ENCODE results near the gene B9D1.

B9D1 gene

DNA sequence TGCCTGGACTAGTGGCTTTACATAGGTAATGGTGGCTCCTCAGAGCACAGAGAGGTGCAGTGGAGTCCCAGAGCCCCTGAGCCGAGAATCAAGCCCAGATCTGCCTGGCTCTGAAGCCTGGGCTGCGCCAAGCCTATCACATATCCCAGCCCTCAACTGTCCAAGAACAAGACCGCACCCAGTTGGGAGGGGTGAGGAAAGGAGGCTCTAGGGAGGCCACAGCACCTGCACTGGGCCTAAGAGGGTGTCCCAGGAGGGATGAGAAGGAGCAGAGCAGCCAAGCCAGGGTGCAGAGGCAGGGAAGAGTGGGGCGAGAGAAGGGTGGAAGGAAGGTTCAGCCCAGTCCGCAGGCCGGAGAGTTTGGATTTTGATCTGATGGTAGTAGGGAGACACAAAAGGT, 47.6 kb upstream of the B9D1 start:
- Histone ChIP-seq H4K20me1 (ENCODE audit: control insufficient read depth, insufficient read depth, low read depth, low read length) (no peaks in the 10 kb centered on the region), H3K27ac (ENCODE audit: low read depth, low read length) (no peak overlapping the region), H3F3A (ENCODE audit: control insufficient read depth, insufficient read depth) (no peaks in the 10 kb centered on the region), H3K4me3 (ENCODE audit: low read length) (no peak overlapping the region), H3K27me3 (ENCODE audit: control insufficient read depth, low read length) (no peaks in the 10 kb centered on the region), H3K4me2 (ENCODE audit: low read length) (no peak overlapping the region), H3K9me2 (replicated peaks; ENCODE audit: control insufficient read depth, low read length) (no peaks in the 10 kb centered on the region), H3K9me3 (ENCODE audit: control insufficient read depth, insufficient read depth, low read length) (no peaks in the 10 kb centered on the region), H3K36me3 (ENCODE audit: control insufficient read depth, low read length) (no peaks in the 10 kb centered on the region), H3K4me1 (ENCODE audit: control insufficient read depth, low read length) (no peaks in the 10 kb centered on the region), H3K79me2 (ENCODE audit: control insufficient read depth, low read length) (no peaks in the 10 kb centered on the region)
- TF ChIP-seq, protein P1, sequence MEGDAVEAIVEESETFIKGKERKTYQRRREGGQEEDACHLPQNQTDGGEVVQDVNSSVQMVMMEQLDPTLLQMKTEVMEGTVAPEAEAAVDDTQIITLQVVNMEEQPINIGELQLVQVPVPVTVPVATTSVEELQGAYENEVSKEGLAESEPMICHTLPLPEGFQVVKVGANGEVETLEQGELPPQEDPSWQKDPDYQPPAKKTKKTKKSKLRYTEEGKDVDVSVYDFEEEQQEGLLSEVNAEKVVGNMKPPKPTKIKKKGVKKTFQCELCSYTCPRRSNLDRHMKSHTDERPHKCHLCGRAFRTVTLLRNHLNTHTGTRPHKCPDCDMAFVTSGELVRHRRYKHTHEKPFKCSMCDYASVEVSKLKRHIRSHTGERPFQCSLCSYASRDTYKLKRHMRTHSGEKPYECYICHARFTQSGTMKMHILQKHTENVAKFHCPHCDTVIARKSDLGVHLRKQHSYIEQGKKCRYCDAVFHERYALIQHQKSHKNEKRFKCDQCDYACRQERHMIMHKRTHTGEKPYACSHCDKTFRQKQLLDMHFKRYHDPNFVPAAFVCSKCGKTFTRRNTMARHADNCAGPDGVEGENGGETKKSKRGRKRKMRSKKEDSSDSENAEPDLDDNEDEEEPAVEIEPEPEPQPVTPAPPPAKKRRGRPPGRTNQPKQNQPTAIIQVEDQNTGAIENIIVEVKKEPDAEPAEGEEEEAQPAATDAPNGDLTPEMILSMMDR (IDR thresholded peaks at IDR 0.05; ENCODE audit: low read depth, low read length, poor library complexity, severe bottlenecking) = no peak
- no peak for TF ChIP-seq EZH2phosphoT487 (IDR thresholded peaks at IDR 0.05; ENCODE audit: borderline replicate concordance, low read length)

DNA sequence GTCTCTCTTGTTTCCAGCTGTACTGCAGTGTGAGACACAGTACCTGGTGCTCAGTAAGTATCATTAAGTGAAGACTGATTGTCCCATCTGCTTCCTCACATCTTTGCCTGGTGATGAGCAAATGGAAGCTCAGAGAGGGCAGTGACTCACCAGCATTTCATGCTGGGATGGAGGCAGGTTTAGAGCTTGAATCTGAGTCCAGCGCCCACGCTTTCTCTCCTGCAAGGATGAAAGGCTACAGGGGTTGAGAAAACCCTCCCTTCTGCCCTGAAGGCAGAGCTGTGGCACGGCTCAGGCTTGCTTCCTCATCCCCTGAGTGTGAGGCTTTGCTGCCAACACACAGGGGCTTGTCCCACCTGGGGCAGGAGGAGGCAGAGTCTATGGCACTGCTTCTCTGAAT, 47.0 kb upstream of the B9D1 start:
- Histone ChIP-seq H3K9me2 (replicated peaks; ENCODE audit: control insufficient read depth, low read length) (no peaks in the 10 kb centered on the region), H4K20me1 (ENCODE audit: control insufficient read depth, insufficient read depth, low read depth, low read length) (no peaks in the 10 kb centered on the region), H3K79me2 (ENCODE audit: control insufficient read depth, low read length) (no peaks in the 10 kb centered on the region), H3K27me3 (ENCODE audit: control insufficient read depth, low read length) (no peaks in the 10 kb centered on the region), H3K36me3 (ENCODE audit: control insufficient read depth, low read length) (no peaks in the 10 kb centered on the region), H3K4me3 (ENCODE audit: low read length) (no peak overlapping the region), H3K4me2 (ENCODE audit: low read length) (no peak overlapping the region), H3K4me1 (ENCODE audit: control insufficient read depth, low read length) (no peaks in the 10 kb centered on the region), H3K27ac (ENCODE audit: low read depth, low read length) (no peak overlapping the region), H3K9me3 (ENCODE audit: control insufficient read depth, insufficient read depth, low read length) (no peaks in the 10 kb centered on the region), H3F3A (ENCODE audit: control insufficient read depth, insufficient read depth) (no peaks in the 10 kb centered on the region)
- TF ChIP-seq, protein P1 (IDR thresholded peaks at IDR 0.05; ENCODE audit: low read depth, low read length, poor library complexity, severe bottlenecking) = no peak
- TF ChIP-seq EZH2phosphoT487 (IDR thresholded peaks at IDR 0.05; ENCODE audit: borderline replicate concordance, low read length) = no peak

DNA sequence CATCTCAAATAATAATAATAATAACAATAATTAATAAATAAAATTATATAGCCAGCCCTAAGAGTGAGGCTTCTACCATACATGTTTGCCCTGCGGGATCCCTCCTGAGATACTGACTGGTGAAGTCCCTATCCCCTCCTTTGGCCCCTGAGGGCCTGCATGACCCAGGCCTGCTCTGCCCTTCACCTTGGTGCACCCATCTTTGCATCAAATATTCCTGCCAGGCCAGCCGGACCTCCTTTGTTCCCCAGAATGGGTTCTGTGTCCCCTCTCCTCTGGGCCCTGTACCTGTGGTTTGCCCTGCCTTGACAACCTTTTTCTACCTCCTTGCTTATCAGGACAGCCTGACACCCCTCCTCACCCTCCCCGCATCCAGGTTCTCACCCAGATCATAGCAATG, 46.5 kb upstream of the B9D1 start:
- TF ChIP-seq, protein P1 (IDR thresholded peaks at IDR 0.05; ENCODE audit: low read depth, low read length, poor library complexity, severe bottlenecking) = no peak
- no peak for TF ChIP-seq EZH2phosphoT487 (IDR thresholded peaks at IDR 0.05; ENCODE audit: borderline replicate concordance, low read length)
- Histone ChIP-seq H3F3A (ENCODE audit: control insufficient read depth, insufficient read depth) (no peaks in the 10 kb centered on the region), H3K4me3 (ENCODE audit: low read length) (no peak overlapping the region), H3K4me1 (ENCODE audit: control insufficient read depth, low read length) (no peaks in the 10 kb centered on the region), H4K20me1 (ENCODE audit: control insufficient read depth, insufficient read depth, low read depth, low read length) (no peaks in the 10 kb centered on the region), H3K79me2 (ENCODE audit: control insufficient read depth, low read length) (no peaks in the 10 kb centered on the region), H3K4me2 (ENCODE audit: low read length) (no peak overlapping the region), H3K36me3 (ENCODE audit: control insufficient read depth, low read length) (no peaks in the 10 kb centered on the region), H3K9me2 (replicated peaks; ENCODE audit: control insufficient read depth, low read length) (no peaks in the 10 kb centered on the region), H3K27me3 (ENCODE audit: control insufficient read depth, low read length) (no peaks in the 10 kb centered on the region), H3K27ac (ENCODE audit: low read depth, low read length) (no peak overlapping the region), H3K9me3 (ENCODE audit: control insufficient read depth, insufficient read depth, low read length) (no peaks in the 10 kb centered on the region)

DNA sequence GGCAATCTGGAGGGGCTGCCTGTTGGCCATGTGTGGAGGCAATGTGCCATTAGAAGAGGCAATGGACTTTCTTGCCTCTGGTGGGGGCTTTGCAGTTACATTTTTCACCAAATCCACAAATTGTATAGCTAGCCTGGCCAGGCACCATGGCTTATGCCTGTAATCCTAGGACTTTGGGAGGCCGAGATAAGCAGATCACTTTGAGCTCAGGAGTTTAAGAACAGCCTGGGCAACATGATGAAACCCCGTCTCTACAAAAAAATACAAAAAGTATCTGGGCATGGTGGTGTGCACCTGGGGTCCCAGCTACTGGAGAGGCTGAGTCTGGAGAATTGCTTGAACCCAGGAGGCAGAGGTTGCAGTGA, 45.8 kb upstream of the B9D1 start:
- Histone ChIP-seq H3F3A (ENCODE audit: control insufficient read depth, insufficient read depth) (no peaks in the 10 kb centered on the region), H4K20me1 (ENCODE audit: control insufficient read depth, insufficient read depth, low read depth, low read length) (no peaks in the 10 kb centered on the region), H3K4me1 (ENCODE audit: control insufficient read depth, low read length) (no peaks in the 10 kb centered on the region), H3K36me3 (ENCODE audit: control insufficient read depth, low read length) (no peaks in the 10 kb centered on the region), H3K27me3 (ENCODE audit: control insufficient read depth, low read length) (no peaks in the 10 kb centered on the region), H3K27ac (ENCODE audit: low read depth, low read length) (no peak overlapping the region), H3K4me2 (ENCODE audit: low read length) (no peak overlapping the region), H3K4me3 (ENCODE audit: low read length) (no peak overlapping the region), H3K79me2 (ENCODE audit: control insufficient read depth, low read length) (no peaks in the 10 kb centered on the region), H3K9me3 (ENCODE audit: control insufficient read depth, insufficient read depth, low read length) (no peaks in the 10 kb centered on the region), H3K9me2 (replicated peaks; ENCODE audit: control insufficient read depth, low read length) (no peaks in the 10 kb centered on the region)
- TF ChIP-seq, protein P1 (IDR thresholded peaks at IDR 0.05; ENCODE audit: low read depth, low read length, poor library complexity, severe bottlenecking) = no peak
- no peak for TF ChIP-seq EZH2phosphoT487 (IDR thresholded peaks at IDR 0.05; ENCODE audit: borderline replicate concordance, low read length)
